ENCODE data around the gene ECI2.

ECI2 gene

GRCh38 chr6:4134841-4135664 lies at the start of gene ECI2:
ECI2 (minus strand) TSS chr6:4135575; CDS start chr6:4135560, 15 bp downstream.
- DNase-seq: no peak

GRCh38 chr6:4180652-4181255 lies 45.4 kb upstream of the ECI2 start:
- no peak for DNase-seq

GRCh38 chr6:4179960-4180651 lies 44.7 kb upstream of the ECI2 start:
- no peak for DNase-seq

GRCh38 chr6:4178737-4179333 lies 43.5 kb upstream of the ECI2 start:
- DNase-seq: no peak

- DNase-seq: no peak
Measured at GRCh38 chr6:4176907-4177306, 41.5 kb upstream of the ECI2 start.

GRCh38 chr6:4174042-4174441 lies 38.7 kb upstream of the ECI2 start:
- DNase-seq: no peak

GRCh38 chr6:4172368-4172767 lies 37.0 kb upstream of the ECI2 start:
- DNase-seq: no peak

- no peak for DNase-seq
Measured at GRCh38 chr6:4170297-4170696, 34.9 kb upstream of the ECI2 start.

- no peak for DNase-seq
Measured at GRCh38 chr6:4169028-4169789, 33.8 kb upstream of the ECI2 start.

GRCh38 chr6:4167833-4168232 lies 32.5 kb upstream of the ECI2 start:
- no peak for DNase-seq

- no peak for DNase-seq
Measured at GRCh38 chr6:4167123-4167522, 31.7 kb upstream of the ECI2 start.

- no peak for DNase-seq
Measured at GRCh38 chr6:4164456-4164855, 29.1 kb upstream of the ECI2 start.

GRCh38 chr6:4164117-4164442 lies 28.7 kb upstream of the ECI2 start:
- DNase-seq: no peak

GRCh38 chr6:4163408-4164116 lies 28.2 kb upstream of the ECI2 start:
- no peak for DNase-seq

GRCh38 chr6:4162370-4162769 lies 27.0 kb upstream of the ECI2 start:
- no peak for DNase-seq

GRCh38 chr6:4159491-4159890 lies 24.1 kb upstream of the ECI2 start:
- no peak for DNase-seq

- DNase-seq: no peak
Measured at GRCh38 chr6:4157506-4157905, 22.1 kb upstream of the ECI2 start.

- peak; percentile 40 for DNase-seq
Measured at GRCh38 chr6:4155848-4156466, 20.6 kb upstream of the ECI2 start.

GRCh38 chr6:4153514-4153985 lies 18.2 kb upstream of the ECI2 start:
- DNase-seq: no peak

GRCh38 chr6:4145083-4145482 lies 9.7 kb upstream of the ECI2 start:
- no peak for DNase-seq

GRCh38 chr6:4139272-4139671 lies 3.9 kb upstream of the ECI2 start:
- DNase-seq: no peak

GRCh38 chr6:4138186-4138585 lies 2.8 kb upstream of the ECI2 start:
- no peak for DNase-seq
